ENCODE results near the gene PTPDC1.

Gene PTPDC1

GRCh38 chr9:94080249-94080648 lies 4.0 kb upstream of the PTPDC1 start:
- H3K4me3 ChIP-seq (ENCODE audit: control insufficient read depth, low read depth, low read length): no peak overlapping the region
- no peak for DNase-seq (ENCODE audit: low read depth)
- TF ChIP-seq CTCF (IDR thresholded peaks at IDR 0.05; ENCODE audit: control insufficient read depth, insufficient read depth, low read depth, low read length, missing control alignments): no peak

GRCh38 chr9:94081435-94081834 lies 2.8 kb upstream of the PTPDC1 start:
- TF ChIP-seq CTCF (IDR thresholded peaks at IDR 0.05; ENCODE audit: control insufficient read depth, insufficient read depth, low read depth, low read length, missing control alignments): no peak
- DNase-seq (ENCODE audit: low read depth): no peak
- H3K4me3 ChIP-seq (ENCODE audit: control insufficient read depth, low read depth, low read length): no peak overlapping the region

DNA sequence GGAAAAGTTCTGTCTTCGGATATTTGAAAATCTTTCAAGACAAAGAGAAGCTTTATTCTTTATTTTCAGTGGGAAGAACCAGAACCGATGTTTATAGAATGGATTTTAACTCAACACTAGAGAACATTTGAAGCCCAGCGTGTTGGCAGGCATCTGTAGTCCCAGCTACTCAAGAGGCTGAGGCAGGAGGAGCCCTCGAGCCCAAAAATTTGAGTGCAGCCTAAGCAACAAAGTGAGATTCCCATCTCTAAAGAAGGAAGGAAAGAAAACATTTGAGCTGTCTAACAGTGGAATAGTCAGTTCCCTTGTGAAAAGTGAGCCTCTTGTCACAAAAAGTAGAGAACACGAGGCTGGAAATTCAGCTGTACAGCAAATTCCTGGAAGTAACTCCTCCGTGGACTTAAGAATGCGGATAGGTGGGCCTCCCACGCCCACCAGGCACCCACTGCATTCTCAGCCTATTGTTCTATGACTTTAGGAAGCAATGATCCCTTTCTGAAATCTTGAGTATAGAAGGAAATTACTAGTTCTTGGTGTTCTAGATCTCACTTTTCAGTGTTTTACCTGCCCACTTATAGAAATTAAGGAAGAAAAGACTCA lies 2.3 kb upstream of the PTPDC1 start:
- H3K4me3 ChIP-seq (ENCODE audit: control insufficient read depth, low read depth, low read length): no peak overlapping the region
- DNase-seq (ENCODE audit: low read depth): no peak
- no peak for TF ChIP-seq CTCF (IDR thresholded peaks at IDR 0.05; ENCODE audit: control insufficient read depth, insufficient read depth, low read depth, low read length, missing control alignments)

GRCh38 chr9:94082553-94082952 lies 1.7 kb upstream of the PTPDC1 start:
- H3K4me3 ChIP-seq (ENCODE audit: control insufficient read depth, low read depth, low read length): no peak overlapping the region
- no peak for TF ChIP-seq CTCF (IDR thresholded peaks at IDR 0.05; ENCODE audit: control insufficient read depth, insufficient read depth, low read depth, low read length, missing control alignments)

DNA sequence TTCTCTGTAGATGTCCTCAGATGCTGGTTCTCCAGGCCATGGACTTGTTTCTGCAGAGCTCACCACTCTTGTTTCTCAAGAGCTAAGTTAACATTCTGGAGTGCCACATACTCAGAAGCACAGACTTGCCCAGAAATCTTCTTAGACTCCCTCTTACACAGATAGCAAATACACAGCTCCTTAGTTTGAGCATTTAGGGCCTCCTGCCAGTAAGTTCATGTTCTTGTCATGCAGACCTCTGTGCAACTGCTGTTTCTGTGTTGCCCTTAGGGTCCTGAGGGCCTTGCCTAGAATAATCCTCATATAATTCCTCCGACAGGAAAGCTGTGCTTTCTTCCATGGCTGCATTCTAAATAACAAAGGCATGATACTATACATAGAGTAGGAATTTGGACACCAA lies 1.3 kb upstream of the PTPDC1 start:
- TF ChIP-seq CTCF (IDR thresholded peaks at IDR 0.05; ENCODE audit: control insufficient read depth, insufficient read depth, low read depth, low read length, missing control alignments): no peak
- H3K4me3 ChIP-seq (ENCODE audit: control insufficient read depth, low read depth, low read length): no peak overlapping the region
- no peak for DNase-seq (ENCODE audit: low read depth)

More at GRCh38 chr9:94082553-94082952, 1.7 kb upstream of the PTPDC1 start:
- DNase-seq (ENCODE audit: low read depth): no peak

DNA sequence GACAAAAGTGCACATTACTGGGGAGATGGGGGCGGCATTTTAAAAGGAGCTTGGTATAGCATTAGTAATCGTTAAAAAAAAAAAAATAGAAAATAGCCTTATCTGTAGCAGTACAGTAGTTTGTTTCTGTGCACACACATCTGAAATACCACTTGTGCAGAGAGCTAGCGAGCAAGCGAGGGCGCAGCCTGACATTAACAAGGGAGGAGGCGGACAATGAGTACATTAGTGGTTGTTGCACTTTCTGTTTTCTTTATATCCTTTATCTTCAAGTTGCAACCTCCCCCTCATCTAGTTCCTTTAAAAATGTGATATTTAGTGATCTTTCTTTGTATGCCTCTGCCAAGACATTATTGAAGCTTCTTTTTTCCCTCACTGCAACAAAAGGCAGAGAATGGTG lies 880 bp upstream of the PTPDC1 start:
- no peak overlapping the region for H3K4me3 ChIP-seq (ENCODE audit: control insufficient read depth, low read depth, low read length)
- no peak for TF ChIP-seq CTCF (IDR thresholded peaks at IDR 0.05; ENCODE audit: control insufficient read depth, insufficient read depth, low read depth, low read length, missing control alignments)
- DNase-seq (ENCODE audit: low read depth): no peak

Measured in AG09309 (cell line).